NCI-H128 (cell line): Measurements from ENCODE around the gene SAG.

ENCODE experiments used
- DNase-seq: peaks from one replicate; lab custom pipeline; 2025; ENCODE audit not compliant: unreplicated experiment; lab: John Stamatoyannopoulos, UW

Gene SAG

GRCh38 chr2:233379034-233379433 is 71.4 kb downstream of the SAG start:
- DNase-seq = no peak

- DNase-seq = no peak
These were observed 71.8 kb downstream of the SAG start for GRCh38 chr2:233379441-233379840.

GRCh38 chr2:233380132-233380895 is 72.7 kb downstream of the SAG start:
- no peak for DNase-seq

GRCh38 chr2:233380995-233381637 is 73.5 kb downstream of the SAG start:
- DNase-seq = no peak

GRCh38 chr2:233381638-233381995 is 74.0 kb downstream of the SAG start:
- DNase-seq = no peak

- no peak for DNase-seq
These were observed 76.4 kb downstream of the SAG start for GRCh38 chr2:233384015-233384414.

GRCh38 chr2:233384811-233385488 is 77.3 kb downstream of the SAG start:
- no peak for DNase-seq

GRCh38 chr2:233385489-233386044 is 78.0 kb downstream of the SAG start:
- no peak for DNase-seq

GRCh38 chr2:233386382-233387041 is 78.9 kb downstream of the SAG start:
- no peak for DNase-seq

- DNase-seq = no peak
These were observed 79.6 kb downstream of the SAG start for GRCh38 chr2:233387225-233387624.

GRCh38 chr2:233387667-233388528 is 80.3 kb downstream of the SAG start:
- DNase-seq = no peak

GRCh38 chr2:233389601-233390125 is 82.0 kb downstream of the SAG start:
- no peak for DNase-seq

GRCh38 chr2:233395687-233396086 is 88.1 kb downstream of the SAG start:
- no peak for DNase-seq
